Astrocyte (in vitro differentiated cells and primary cell): ENCODE measurements around the gene METTL9. TPM values are rescaled to one million over a fixed set of nuclear protein-coding genes. Genes with fewer than 3 reads are reported as not detected.

ENCODE experiments used
- DNase-seq: peaks from one replicate; pipeline ENCODE4 v3.0.0-alpha.2; 2010; ENCODE audit warnings: low read depth
- FAIRE-seq: peaks from 2 replicates; lab custom pipeline; 2011; peaks lifted over from hg19 to GRCh38; lab: Jason Lieb, UNC
- H2AFZ ChIP-seq: 2 replicates; pipeline ENCODE4 v1.6.0; 2012; ENCODE audit warnings: low read depth, low read length, inconsistent platforms
- H3K27ac ChIP-seq: 2 replicates; pipeline ENCODE4 v1.5.1; 2011; ENCODE audit warnings: low read depth, low read length, inconsistent platforms
- H3K27me3 ChIP-seq: 2 replicates; pipeline ENCODE4 v1.6.0; 2011; ENCODE audit warnings: low read length, inconsistent platforms; ENCODE audit not compliant: insufficient read depth
- H3K36me3 ChIP-seq: 2 replicates; pipeline ENCODE4 v1.5.1; 2011; ENCODE audit warnings: low read length, inconsistent platforms; ENCODE audit not compliant: insufficient read depth
- H3K4me1 ChIP-seq: 2 replicates; pipeline ENCODE4 v1.5.1; 2011; ENCODE audit warnings: low read length, inconsistent platforms; ENCODE audit not compliant: insufficient read depth
- H3K4me2 ChIP-seq: 2 replicates; pipeline ENCODE4 v1.6.0; 2012; ENCODE audit warnings: low read length, inconsistent platforms
- H3K4me3 ChIP-seq: 2 replicates; pipeline ENCODE4 v1.5.1; 2011; ENCODE audit warnings: low read depth, mild to moderate bottlenecking, low read length, inconsistent platforms; ENCODE audit not compliant: insufficient read depth
- H3K79me2 ChIP-seq: 2 replicates; pipeline ENCODE4 v1.6.0; 2012; ENCODE audit warnings: mild to moderate bottlenecking, low read length, inconsistent platforms; ENCODE audit not compliant: insufficient read depth
- H3K9ac ChIP-seq: 2 replicates; pipeline ENCODE4 v1.6.0; 2012; ENCODE audit warnings: mild to moderate bottlenecking, low read length, inconsistent platforms
- H3K9me3 ChIP-seq: 2 replicates; pipeline ENCODE4 v1.5.1; 2012; ENCODE audit warnings: low read depth, mild to moderate bottlenecking, low read length, inconsistent platforms; ENCODE audit not compliant: insufficient read depth
- H4K20me1 ChIP-seq: 2 replicates; pipeline ENCODE4 v1.6.0; 2012; ENCODE audit warnings: low read length, inconsistent platforms; ENCODE audit not compliant: insufficient read depth
- H3K27ac Mint-ChIP-seq: one replicate; pipeline ENCODE4 v1.8.0; 2021; ENCODE audit warnings: mild to moderate bottlenecking, mixed read lengths; ENCODE audit not compliant: unreplicated experiment
- H3K27me3 Mint-ChIP-seq: one replicate; pipeline ENCODE4 v1.8.0; 2021; ENCODE audit warnings: low read depth, mixed read lengths; ENCODE audit not compliant: unreplicated experiment
- H3K36me3 Mint-ChIP-seq: one replicate; pipeline ENCODE4 v1.8.0; 2021; ENCODE audit warnings: low read depth, mixed read lengths; ENCODE audit not compliant: unreplicated experiment
- H3K4me1 Mint-ChIP-seq: one replicate; pipeline ENCODE4 v1.8.0; 2021; ENCODE audit warnings: low read depth, mixed read lengths; ENCODE audit not compliant: unreplicated experiment
- H3K4me3 Mint-ChIP-seq: one replicate; pipeline ENCODE4 v1.8.0; 2021; ENCODE audit warnings: mild to moderate bottlenecking, moderate library complexity, mixed read lengths; ENCODE audit not compliant: unreplicated experiment
- H3K9me3 Mint-ChIP-seq: one replicate; pipeline ENCODE4 v1.8.0; 2021; ENCODE audit warnings: mild to moderate bottlenecking, mixed read lengths; ENCODE audit not compliant: unreplicated experiment
- EZH2 ChIP-seq: IDR thresholded peaks from 2 replicates; pipeline ENCODE4 v1.6.1; 2012; ENCODE audit warnings: mild to moderate bottlenecking, low read length, inconsistent platforms; ENCODE audit not compliant: insufficient read depth
- total RNA-seq: library from RNA; stranded (reverse); gene quantifications from 2 replicates; pipeline ENCODE4 v1.2.1, GENCODE V29; 2021
- TF ChIP-seq, protein P1 (sequence below): IDR thresholded peaks from 2 replicates; pipeline ENCODE4 v1.5.1; 2011; ENCODE audit warnings: low read depth, mild to moderate bottlenecking, inconsistent platforms, low read length, moderate library complexity; ENCODE audit not compliant: insufficient read depth

Gene METTL9
- total RNA-seq, 1 donor from 2014 or later = 88.1 TPM

DNA sequence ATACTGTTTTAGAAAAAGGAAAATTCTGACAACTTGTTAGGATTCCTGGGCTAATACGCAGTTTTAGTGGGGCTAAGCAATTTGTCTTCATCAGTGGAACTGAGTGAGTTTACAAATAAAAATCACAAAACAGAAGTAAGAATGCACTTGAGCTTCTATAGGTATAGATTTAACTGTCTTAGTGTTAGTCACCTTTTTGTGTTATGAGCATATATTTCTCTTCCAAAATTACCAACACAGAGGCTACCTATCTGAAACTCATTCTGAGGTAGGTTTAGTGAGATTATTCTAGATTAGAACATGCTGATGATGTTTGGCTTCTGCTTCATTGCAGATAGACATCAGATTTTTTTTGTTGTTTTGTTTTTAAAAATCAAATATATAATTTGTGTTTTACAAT lies 23.2 kb downstream of the METTL9 start:
- Histone ChIP-seq H3K4me2 (no peak overlapping the region), H3K27me3 (no peaks in the 10 kb centered on the region), H3K36me3 (peaks cover 19% of the 10 kb centered on the region), H3K9ac (no peak overlapping the region), H3K9me3 (no peaks in the 10 kb centered on the region), H4K20me1 (no peaks in the 10 kb centered on the region), H3K27ac (no peak overlapping the region), H3K4me3 (no peak overlapping the region), H3K79me2 (peaks cover 22% of the 10 kb centered on the region), H2AFZ (no peak overlapping the region), H3K4me1 (peaks cover 15% of the 10 kb centered on the region)
- Mint-ChIP-seq H3K9me3 (no peaks in the 10 kb centered on the region), H3K36me3 (peaks cover 3% of the 10 kb centered on the region), H3K27ac (no peak overlapping the region), H3K4me3 (no peak overlapping the region), H3K27me3 (no peaks in the 10 kb centered on the region), H3K4me1 (peaks cover 8% of the 10 kb centered on the region)
- no peak for TF ChIP-seq EZH2
- TF ChIP-seq, protein P1, sequence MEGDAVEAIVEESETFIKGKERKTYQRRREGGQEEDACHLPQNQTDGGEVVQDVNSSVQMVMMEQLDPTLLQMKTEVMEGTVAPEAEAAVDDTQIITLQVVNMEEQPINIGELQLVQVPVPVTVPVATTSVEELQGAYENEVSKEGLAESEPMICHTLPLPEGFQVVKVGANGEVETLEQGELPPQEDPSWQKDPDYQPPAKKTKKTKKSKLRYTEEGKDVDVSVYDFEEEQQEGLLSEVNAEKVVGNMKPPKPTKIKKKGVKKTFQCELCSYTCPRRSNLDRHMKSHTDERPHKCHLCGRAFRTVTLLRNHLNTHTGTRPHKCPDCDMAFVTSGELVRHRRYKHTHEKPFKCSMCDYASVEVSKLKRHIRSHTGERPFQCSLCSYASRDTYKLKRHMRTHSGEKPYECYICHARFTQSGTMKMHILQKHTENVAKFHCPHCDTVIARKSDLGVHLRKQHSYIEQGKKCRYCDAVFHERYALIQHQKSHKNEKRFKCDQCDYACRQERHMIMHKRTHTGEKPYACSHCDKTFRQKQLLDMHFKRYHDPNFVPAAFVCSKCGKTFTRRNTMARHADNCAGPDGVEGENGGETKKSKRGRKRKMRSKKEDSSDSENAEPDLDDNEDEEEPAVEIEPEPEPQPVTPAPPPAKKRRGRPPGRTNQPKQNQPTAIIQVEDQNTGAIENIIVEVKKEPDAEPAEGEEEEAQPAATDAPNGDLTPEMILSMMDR = no peak
- DNase-seq (no peak), FAIRE-seq (no peak)

DNA sequence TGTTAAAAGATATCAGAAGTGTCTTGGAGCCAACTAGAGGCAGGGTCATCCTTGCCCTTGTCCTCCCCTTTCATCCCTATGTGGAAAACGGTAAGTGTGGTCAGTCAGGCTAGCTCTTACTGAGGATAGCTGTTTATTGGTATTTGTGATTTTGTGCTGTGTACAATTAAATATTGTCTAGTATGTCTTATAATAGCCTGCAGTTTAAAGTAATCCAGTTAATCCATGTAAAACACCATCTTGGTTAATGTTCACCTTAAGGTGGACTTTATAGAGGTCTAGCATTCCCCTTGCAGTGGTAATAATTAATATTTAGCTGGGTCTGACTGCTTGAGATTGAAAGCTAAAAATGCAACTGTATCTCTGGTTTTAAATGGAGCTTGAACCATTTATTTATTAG lies 25.6 kb downstream of the METTL9 start:
- no peak overlapping the region for H3K27ac Mint-ChIP-seq
- no peak overlapping the region for H3K4me3 Mint-ChIP-seq
- Histone ChIP-seq H3K4me3 (no peak overlapping the region), H3K27me3 (no peaks in the 10 kb centered on the region), H3K9me3 (no peaks in the 10 kb centered on the region), H3K4me2 (no peak overlapping the region), H3K27ac (no peak overlapping the region), H2AFZ (no peak overlapping the region), H4K20me1 (no peaks in the 10 kb centered on the region), H3K4me1 (peaks cover 24% of the 10 kb centered on the region), H3K79me2 (peaks cover 9% of the 10 kb centered on the region), H3K9ac (no peak overlapping the region), H3K36me3 (peaks cover 11% of the 10 kb centered on the region)
- no peak for DNase-seq
- H3K4me1 Mint-ChIP-seq = peaks cover 6% of the 10 kb centered on the region
- no peaks in the 10 kb centered on the region for H3K27me3 Mint-ChIP-seq
- peaks cover 2% of the 10 kb centered on the region for H3K9me3 Mint-ChIP-seq
- no peak for FAIRE-seq
- no peak for TF ChIP-seq EZH2
- TF ChIP-seq, protein P1 = no peak
- H3K36me3 Mint-ChIP-seq = peaks cover 19% of the 10 kb centered on the region

DNA sequence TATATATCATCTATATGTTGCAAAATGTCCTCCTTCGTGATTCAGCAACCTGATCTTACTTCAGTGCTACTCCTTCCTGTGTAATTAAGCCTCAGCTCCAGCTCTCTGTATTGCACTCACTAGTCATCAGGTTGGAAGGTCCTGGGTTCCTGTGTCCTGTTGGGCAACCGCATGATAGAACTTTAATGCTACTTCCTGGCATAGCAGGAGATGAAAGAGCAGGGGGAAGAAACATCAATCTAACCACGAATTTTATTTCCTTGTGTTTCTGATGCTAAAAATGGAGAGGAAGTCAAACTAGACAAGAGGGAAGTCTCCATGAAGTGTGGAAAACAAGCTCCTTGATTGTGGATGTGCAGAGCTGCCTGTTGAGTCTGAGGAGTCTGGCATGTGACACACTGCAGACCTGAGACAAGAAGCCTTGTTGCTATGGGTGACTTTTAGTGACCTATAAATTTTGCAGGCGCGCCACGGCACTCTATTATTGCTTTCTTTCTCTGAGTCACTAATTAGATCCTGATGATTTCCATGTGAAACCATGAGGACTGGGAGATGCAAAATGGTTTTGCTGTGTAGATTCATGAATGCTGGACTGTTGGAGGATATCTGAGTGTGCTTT lies 27.4 kb downstream of the METTL9 start:
- peak; percentile 77 for DNase-seq
- Histone ChIP-seq H3K27ac (peak overlapping the region; percentile 74), H3K79me2 (peaks cover 7% of the 10 kb centered on the region), H3K4me1 (peaks cover 24% of the 10 kb centered on the region), H4K20me1 (no peaks in the 10 kb centered on the region), H3K4me3 (no peak overlapping the region), H3K27me3 (no peaks in the 10 kb centered on the region), H3K9ac (peak overlapping the region; percentile 45), H2AFZ (no peak overlapping the region), H3K36me3 (peaks cover 10% of the 10 kb centered on the region), H3K9me3 (no peaks in the 10 kb centered on the region), H3K4me2 (peak overlapping the region; percentile 55)
- no peak overlapping the region for H3K4me3 Mint-ChIP-seq
- FAIRE-seq = peak; percentile 43
- no peaks in the 10 kb centered on the region for H3K27me3 Mint-ChIP-seq
- peaks cover 6% of the 10 kb centered on the region for H3K4me1 Mint-ChIP-seq
- peaks cover 2% of the 10 kb centered on the region for H3K9me3 Mint-ChIP-seq
- no peak overlapping the region for H3K27ac Mint-ChIP-seq
- peaks cover 23% of the 10 kb centered on the region for H3K36me3 Mint-ChIP-seq
- TF ChIP-seq, protein P1 = no peak
- no peak for TF ChIP-seq EZH2
